ENCODE results near the gene OR7G1.
"Not testable (repeated sequence)": the region's sequence is repeated elsewhere in the genome, so short reads cannot be mapped to it uniquely, and the experiment has no call there.

The OR7G1 gene

DNA sequence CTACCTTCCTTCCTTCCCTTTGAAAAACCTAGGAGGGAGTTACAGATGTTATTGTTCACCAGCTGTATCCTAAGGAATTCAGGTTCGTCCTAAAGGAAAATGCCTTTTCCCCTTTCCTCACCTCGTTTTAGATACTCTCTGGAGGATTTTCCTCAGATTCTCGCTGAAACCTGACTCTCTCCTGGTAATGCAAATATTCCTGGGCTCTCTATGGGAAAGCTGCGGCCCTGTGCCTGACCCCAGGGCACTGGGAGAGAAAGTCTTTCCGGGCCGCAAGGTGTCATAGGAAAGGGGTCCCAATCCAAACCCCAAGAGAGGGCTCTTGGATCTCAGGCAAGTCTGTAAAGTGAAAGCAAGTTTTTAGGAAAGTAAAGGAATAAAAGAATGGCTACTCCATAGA, 41.8 kb downstream of the OR7G1 start:
- DNase-seq (ENCODE audit: low read depth): no peak
- no peak for TF ChIP-seq CTCF (conservative IDR thresholded peaks at IDR 0.05; ENCODE audit: control insufficient read depth, insufficient read depth, low read depth, low read length)
- H3K4me3 ChIP-seq (ENCODE audit: control insufficient read depth, low read depth, low read length): no peak overlapping the region

DNA sequence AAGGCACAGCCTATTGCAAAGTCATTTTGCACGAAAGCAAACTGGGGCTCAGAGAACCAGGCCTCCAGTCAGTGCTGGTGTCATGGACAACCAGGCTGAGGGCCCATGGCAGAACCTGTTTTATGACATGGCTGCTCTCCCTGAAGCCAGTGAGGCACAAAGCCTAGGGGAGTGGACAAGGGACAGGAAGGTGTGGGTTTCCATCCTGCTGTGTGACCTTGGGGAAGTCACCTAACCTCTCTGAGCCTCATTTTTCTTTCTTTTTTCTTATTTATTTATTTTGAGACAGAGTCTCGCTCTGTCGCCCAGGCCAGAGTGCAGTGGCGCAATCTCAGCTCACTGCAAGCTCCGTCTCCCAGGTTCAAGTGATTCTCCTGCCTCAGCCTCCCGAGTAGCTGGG, 43.8 kb downstream of the OR7G1 start:
- not testable (repeated sequence) for DNase-seq (ENCODE audit: low read depth)

DNA sequence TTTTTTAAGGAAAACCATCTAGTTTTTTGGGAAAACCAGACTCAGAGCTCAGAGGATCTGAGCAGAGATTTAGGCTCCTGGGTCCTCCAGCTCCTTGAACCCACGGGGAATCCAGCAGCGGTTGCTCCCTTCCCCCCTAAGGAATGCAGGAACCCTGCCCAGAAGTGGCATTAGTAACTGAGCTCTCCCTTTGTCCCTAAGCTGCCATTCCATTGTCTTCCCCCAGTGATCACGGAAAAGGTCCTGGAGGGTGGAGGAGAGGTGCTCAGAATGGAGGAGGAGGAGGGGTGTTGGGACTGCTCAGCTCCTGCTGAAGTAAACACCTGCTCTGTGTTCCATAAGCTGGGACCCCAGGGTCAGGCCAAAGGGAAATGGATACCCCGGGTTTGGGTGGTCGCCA, 45.5 kb downstream of the OR7G1 start:
- no peak overlapping the region for H3K4me3 ChIP-seq (ENCODE audit: control insufficient read depth, low read depth, low read length)
- DNase-seq (ENCODE audit: low read depth): no peak
- TF ChIP-seq CTCF (conservative IDR thresholded peaks at IDR 0.05; ENCODE audit: control insufficient read depth, insufficient read depth, low read depth, low read length): no peak

More for the DNA sequence above, 43.8 kb downstream of the OR7G1 start:
- H3K4me3 ChIP-seq (ENCODE audit: control insufficient read depth, low read depth, low read length): not testable (repeated sequence)

DNA sequence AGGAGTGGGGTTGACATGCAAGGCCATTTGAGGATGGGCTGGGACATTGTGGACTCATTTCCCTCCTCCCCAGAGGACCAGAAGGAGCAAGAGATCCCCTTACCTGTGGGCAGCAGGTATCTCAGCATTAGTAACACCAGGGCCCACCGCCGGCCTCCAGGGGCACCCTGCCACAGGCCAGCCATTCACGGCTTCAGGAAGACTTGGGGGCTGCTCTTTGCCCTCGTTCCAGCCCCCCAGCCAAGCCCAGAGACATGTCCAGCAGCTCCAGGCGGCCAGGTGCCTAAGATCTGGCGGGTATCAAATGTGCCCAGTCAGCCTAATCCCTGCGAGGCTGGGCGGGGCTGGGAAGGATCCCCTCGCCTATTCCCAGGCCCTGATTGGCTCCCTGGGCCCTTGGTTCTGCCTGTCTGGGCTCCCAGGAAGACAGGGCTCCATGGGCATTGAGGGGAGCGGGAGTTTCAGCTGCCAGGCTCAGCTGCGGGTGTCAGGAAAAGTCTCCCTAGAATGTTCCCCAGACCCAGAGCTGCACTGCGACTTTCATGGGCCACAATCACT, 50.0 kb downstream of the OR7G1 start:
- H3K4me3 ChIP-seq (ENCODE audit: control insufficient read depth, low read depth, low read length): no peak overlapping the region
- no peak for DNase-seq (ENCODE audit: low read depth)
- no peak for TF ChIP-seq CTCF (conservative IDR thresholded peaks at IDR 0.05; ENCODE audit: control insufficient read depth, insufficient read depth, low read depth, low read length)
